Measurements from ENCODE around the gene RAB44.

RAB44 gene

GRCh38 chr6:36670271-36670670, 27.4 kb upstream of the RAB44 start:
- DNase-seq, result no peak

GRCh38 chr6:36671687-36672375, 25.8 kb upstream of the RAB44 start:
- DNase-seq, result no peak

DNA sequence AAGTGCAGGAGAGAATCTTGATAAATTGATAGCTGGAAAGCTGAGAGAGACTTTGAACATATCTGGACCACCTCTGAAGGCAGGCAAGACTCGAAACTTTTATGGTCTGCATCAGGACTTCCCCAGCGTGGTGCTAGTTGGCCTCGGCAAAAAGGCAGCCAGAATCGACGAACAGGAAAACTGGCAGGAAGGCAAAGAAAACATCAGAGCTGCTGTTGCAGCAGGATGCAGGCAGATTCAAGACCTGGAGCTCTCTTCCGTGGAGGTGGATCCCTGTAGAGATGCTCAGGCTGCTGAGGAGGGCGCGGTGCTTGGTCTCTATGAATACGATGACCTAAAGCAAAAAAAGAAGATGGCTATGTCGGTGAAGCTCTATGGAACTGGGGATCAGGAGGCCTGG, 23.7 kb upstream of the RAB44 start:
- no peak for DNase-seq

DNA sequence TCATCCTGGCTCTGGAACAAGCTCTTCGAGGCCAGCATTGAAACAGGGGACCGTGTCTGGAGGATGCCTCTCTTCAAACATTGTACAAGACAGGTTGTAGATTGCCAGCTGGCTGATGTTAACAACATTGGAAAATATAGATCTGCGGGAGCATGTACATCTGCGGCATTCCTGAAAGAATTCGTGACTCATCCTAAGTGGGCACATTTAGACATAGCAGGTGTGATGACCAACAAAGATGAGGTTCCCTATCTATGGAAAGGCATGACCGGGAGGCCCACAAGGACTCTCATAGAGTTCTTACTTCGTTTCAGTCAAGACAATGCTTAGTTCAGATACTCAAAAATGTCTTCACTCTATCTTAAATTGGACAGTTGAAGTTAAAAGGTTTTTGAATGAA, 22.7 kb upstream of the RAB44 start:
- DNase-seq, result no peak

DNA sequence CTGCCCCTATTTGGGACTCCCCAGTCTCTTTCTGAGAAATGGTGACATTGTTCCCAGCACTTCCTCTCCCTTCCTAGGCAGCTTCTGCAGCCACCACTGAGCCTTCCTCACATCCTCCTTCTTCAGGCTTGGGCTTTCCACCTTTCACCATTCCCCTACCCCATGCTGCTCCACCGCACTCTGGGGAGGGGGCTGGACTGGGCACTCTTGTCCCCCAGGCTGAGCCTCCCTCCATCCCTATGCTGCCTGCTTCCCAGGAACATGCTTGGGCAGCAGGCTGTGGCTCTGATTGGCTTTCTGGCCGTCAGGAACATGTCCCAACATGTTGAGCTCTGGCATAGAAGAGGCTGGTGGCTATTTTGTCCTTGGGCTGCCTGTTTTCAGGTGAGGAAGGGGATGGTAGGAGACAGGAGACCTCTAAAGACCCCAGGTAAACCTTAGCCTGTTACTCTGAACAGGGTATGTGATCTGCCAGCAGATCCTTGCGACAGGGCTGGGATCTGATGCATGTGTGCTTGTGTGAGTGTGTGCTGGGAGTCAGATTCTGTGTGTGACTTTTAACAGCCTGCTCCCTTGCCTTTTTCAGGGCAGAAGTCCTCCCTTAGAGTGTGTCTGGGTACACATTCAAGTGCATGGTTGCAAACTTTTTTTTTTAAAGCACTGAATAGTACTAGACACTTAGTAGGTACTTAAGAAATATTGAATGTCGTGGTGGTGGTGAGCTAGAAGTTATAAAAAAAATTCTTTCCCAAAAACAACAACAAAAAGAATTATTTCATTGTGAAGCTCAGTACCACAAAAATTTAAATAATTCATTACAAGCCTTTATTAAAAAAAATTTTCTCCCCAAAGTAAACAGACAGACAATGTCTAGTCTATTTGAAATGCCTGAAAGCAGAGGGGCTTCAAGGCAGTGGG, 21.2 kb upstream of the RAB44 start:
- no peak for DNase-seq

DNA sequence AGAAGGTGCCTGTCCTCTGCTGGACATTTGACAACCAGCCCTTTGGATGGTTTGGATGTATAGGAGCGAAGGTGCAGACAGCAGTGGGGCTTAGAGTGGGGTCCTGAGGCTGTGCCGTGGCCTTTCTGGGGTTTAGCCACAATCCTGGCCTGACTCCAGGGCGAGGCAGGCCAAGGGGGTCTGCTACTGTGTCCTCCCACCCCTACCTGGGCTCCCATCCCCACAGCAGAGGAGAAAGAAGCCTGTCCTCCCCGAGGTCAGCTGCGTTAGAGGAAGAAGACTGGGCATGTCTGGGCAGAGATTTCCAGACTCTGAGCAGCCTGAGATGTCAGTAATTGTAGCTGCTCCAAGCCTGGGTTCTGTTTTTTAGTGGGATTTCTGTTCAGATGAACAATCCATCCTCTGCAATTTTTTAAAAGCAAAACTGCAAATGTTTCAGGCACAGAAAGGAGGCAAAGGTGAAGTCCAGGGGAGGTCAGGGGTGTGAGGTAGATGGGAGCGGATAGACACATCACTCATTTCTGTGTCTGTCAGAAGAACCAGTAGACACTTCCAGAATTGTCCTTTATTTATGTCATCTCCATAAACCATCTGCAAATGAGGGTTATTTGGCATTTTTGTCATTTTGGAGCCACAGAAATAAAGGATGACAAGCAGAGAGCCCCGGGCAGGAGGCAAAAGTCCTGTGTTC, 20.4 kb upstream of the RAB44 start:
- DNase-seq, result no peak

DNA sequence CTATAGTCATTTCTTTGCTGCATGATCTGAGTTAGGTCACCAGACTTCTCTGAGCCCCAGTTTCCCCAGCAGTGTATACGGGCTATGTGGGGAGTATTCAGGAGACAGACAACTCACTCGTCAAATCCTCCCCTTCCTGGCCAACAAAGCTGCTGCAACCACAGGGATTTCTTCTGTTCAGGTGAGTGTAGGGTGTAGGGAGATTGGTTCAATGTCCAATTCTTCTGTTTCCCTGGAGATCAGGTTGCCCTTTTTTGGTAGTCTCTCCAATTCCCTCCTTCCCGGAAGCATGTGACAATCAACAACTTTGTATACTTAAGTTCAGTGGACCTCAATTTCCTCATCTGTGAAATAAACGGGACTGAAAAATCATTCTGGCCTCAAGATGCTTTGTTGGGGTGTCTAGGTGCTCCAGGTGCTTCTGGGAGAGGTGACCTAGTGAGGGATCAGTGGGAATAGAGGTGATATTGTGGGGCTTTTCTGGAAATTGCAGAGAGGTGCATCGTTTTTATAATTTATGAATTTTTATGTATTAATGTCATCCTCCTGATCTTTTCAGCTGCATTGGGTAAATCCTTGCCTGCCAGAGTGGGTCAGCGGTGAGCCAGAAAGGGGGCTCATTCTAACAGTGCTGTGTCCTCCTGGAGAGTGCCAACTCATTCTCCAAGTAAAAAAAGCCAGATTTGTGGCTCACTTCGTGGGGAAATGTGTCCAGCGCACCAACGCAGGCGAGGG, 19.7 kb upstream of the RAB44 start:
- DNase-seq, result no peak

DNA sequence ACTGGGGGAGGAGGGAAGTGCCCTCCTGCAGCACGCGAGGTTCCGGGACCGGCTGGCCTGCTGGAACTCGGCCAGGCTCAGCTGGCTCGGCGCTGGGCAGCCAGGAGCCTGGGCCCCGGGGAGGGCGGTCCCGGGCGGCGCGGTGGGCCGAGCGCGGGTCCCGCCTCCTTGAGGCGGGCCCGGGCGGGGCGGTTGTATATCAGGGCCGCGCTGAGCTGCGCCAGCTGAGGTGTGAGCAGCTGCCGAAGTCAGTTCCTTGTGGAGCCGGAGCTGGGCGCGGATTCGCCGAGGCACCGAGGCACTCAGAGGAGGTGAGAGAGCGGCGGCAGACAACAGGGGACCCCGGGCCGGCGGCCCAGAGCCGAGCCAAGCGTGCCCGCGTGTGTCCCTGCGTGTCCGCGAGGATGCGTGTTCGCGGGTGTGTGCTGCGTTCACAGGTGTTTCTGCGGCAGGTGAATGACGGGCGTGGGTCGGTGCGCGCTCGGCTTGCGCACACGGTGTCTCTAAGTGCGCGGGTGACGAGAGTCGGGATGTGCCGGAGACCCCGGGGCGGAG, 19.1 kb upstream of the RAB44 start, which contains the start of gene CDKN1A:
Gene CDKN1A (plus strand): TSS at position 227 of the 555 bp plus-strand sequence. CDS start 5,388 bp downstream, outside the sequence.
- DNase-seq, result no peak

DNA sequence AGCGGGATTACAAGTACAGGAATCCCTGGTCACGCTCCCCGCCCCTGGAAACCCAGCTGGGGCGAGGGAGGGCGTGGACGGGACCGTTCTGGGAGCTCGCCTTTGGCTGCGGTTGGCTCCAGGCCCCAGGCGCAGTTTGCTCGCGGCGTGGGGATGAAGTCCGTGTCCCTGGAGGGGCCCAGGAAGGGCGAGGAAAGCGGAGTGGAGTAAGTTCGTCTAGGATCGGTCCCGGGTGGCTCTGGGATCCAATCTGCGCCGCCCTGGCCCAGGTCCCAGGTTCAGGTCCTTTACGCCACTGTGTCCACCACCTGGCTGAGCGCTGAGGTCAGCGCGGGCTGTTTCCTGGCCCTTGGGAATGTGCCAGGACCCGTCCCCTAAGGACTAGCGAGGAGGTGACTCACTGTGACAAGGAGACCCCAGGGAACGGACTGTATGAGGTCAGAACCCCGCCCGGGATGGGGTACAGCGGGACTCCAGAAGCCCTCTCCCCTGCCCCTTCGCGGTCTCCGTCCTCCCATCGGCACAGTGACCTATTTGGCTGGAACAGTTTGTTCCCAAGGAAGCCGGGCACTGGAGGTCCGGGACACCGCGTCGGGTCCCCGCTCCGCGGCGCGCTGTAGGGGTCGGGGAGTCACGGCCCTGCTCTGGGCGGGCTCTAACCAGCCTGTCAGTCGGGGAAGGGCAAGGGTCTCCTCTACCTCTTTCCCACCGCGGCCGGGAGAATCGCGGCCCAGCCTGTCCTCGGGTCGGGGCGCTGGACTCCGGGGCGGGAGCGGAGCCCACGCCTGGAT, 18.4 kb upstream of the RAB44 start:
- DNase-seq, result no peak

- no peak for DNase-seq
These were observed 15.1 kb upstream of the RAB44 start for GRCh38 chr6:36682328-36683144.

DNA sequence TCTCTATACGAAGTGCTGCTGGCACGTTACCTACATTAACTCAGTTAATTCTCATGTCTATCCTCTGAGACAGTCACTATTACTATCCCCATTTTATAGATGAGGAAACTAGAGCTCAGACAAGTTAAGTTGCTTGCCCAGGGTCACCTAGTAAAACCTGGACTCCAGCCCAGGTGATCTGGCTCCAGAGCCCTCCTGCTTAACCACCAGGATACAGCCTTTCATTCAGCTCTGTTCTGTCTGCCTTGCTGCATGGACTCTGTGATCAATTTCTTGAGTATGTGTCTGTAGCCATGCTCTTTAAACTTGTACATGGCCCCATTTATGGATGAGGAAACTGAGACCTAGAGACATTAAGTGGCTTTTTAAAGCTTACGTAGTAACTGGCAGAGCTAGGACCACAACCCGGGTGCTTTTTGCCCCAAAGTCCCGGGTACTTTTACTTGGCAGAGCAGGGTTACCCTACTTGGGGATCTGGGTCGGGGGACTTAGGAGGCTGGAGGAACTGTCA, 14.4 kb upstream of the RAB44 start:
- DNase-seq, result no peak

DNA sequence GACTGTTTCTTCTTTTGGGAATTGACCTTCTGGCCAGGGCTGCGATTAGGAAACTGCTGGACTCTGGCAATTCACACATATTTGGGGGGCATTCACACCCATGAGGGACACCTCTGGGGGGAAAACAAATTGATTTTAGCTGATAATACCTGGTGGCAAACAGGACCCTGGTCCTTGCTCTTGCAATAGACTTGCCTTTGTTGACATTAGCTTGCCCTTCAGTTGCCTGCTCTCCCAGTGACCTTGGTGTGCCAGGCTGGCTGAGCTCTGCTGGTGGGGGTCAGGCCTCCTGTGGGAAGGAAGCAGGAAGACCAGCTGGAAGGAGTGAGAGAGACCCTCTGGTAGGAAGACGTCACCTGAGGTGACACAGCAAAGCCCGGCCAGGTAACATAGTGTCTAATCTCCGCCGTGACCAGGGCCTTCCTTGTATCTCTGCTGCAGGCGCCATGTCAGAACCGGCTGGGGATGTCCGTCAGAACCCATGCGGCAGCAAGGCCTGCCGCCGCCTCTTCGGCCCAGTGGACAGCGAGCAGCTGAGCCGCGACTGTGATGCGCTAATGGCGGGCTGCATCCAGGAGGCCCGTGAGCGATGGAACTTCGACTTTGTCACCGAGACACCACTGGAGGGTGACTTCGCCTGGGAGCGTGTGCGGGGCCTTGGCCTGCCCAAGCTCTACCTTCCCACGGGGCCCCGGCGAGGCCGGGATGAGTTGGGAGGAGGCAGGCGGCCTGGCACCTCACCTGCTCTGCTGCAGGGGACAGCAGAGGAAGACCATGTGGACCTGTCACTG, 13.8 kb upstream of the RAB44 start:
- no peak for DNase-seq

DNA sequence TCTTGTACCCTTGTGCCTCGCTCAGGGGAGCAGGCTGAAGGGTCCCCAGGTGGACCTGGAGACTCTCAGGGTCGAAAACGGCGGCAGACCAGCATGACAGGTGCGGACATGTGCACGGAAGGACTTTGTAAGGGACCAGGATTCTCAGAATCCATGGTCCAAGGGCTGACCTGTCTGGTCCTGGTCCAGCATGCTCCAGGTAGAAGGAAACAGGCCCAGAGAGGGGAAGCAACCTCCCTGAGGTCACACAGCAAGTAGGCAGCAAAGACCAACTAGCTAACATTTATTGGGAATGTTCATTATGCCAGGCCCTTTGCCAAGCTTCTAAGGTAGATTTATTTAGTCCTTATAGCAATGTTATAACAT, 13.2 kb upstream of the RAB44 start:
- DNase-seq, result no peak

DNA sequence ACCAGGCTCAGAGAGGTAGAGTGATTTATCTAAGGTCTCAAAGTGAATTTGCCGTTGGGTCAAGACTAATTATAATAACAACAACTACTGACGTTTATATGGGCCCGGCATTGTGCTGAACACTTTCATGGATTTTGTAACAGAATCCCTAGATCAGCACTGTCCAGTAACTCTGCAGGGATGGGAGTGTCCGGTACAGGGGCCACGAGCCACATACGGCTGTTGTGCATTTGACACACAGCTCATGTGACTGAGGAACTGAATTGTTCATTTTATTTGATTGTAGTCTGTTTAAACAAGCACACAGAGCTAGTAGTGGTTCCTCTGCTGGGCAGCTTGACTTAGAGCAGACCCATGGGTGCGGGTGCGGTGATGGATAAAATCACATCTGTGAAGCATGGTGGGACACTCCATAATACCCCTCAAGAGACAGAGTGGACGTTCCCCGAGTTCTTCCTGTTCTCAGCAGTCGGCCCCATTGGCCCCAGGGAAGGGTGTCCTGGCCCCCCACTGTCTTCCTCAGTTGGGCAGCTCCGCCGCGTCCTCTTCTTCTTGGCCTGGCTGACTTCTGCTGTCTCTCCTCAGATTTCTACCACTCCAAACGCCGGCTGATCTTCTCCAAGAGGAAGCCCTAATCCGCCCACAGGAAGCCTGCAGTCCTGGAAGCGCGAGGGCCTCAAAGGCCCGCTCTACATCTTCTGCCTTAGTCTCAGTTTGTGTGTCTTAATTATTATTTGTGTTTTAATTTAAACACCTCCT, 12.3 kb upstream of the RAB44 start:
- DNase-seq, result no peak

GRCh38 chr6:36685926-36686667, 11.5 kb upstream of the RAB44 start:
- DNase-seq, result no peak

DNA sequence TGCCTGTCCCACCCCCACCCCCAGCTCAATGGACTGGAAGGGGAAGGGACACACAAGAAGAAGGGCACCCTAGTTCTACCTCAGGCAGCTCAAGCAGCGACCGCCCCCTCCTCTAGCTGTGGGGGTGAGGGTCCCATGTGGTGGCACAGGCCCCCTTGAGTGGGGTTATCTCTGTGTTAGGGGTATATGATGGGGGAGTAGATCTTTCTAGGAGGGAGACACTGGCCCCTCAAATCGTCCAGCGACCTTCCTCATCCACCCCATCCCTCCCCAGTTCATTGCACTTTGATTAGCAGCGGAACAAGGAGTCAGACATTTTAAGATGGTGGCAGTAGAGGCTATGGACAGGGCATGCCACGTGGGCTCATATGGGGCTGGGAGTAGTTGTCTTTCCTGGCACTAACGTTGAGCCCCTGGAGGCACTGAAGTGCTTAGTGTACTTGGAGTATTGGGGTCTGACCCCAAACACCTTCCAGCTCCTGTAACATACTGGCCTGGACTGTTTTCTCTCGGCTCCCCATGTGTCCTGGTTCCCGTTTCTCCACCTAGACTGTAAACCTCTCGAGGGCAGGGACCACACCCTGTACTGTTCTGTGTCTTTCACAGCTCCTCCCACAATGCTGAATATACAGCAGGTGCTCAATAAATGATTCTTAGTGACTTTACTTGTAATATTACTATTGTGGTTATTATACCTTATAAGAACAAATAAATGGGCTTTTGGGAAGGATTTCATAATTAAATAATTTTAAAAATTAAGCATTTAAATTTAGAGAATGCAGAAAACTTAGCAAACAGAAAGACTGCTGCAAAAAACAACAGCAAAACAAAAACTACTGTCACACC, 10.7 kb upstream of the RAB44 start:
- no peak for DNase-seq

DNA sequence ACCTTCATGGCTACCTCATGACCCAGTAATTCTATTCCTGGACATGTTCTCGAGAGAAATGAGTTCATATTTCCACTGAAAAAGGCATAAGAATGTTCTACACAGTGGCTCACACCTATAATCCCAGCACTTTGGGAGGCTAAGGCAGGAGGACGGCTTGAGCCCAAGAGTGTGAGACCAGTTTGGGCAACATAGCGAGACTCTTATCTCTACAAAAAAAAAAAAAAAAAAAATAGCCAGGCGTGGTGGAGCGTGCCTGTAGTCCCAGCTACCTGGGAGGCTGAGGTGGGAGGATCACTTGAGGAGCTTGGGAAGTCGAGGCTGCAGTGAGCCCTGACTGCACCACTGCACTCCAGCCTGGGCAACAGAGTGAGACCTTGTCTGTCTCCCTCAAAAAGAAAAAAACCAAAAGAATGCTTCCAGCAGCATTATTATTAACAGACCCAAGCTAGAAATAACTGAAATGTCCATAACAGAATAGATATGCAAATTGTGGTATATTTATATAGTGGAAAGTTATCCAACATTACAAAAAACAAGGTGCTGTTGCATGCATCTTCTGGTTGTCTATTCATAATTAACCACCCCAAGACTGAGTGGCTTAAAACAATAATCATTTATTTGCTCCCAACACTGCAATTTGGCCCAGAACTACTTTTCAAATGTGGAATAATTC, 9.4 kb upstream of the RAB44 start:
- no peak for DNase-seq

Measured in cerebellar nuclear complex (tissue), 1 donor.